Dendritic cell treated with granulocyte-macrophage colony-stimulating factor and Interleukin-4, amounts not matched to agents 40 ng/mL and 50 ng/mL, for 4 days (primary cell): ENCODE measurements around the gene SDHB.

ENCODE experiments used
- H3K27ac Mint-ChIP-seq: one replicate; pipeline ENCODE4 v1.8.0; 2022; ENCODE audit warnings: mild to moderate bottlenecking, mixed read lengths
- H3K27me3 Mint-ChIP-seq: one replicate; pipeline ENCODE4 v1.8.0; 2022; ENCODE audit warnings: mild to moderate bottlenecking, mixed read lengths
- H3K36me3 Mint-ChIP-seq: one replicate; pipeline ENCODE4 v1.8.0; 2022; ENCODE audit warnings: low read depth, mixed read lengths
- H3K4me1 Mint-ChIP-seq: one replicate; pipeline ENCODE4 v1.8.0; 2022; ENCODE audit warnings: low read depth, mixed read lengths
- H3K4me3 Mint-ChIP-seq: one replicate; pipeline ENCODE4 v1.8.0; 2022; ENCODE audit warnings: mild to moderate bottlenecking, moderate library complexity, mixed read lengths
- H3K9me3 Mint-ChIP-seq: one replicate; pipeline ENCODE4 v1.8.0; 2022; ENCODE audit warnings: mixed read lengths
- intact Hi-C: fragments of 100-400 bp; cut with micrococcal nuclease; formaldehyde crosslinking; loops from one replicate; pipeline ENCODE4 v1.15.0; 2022

SDHB gene

DNA sequence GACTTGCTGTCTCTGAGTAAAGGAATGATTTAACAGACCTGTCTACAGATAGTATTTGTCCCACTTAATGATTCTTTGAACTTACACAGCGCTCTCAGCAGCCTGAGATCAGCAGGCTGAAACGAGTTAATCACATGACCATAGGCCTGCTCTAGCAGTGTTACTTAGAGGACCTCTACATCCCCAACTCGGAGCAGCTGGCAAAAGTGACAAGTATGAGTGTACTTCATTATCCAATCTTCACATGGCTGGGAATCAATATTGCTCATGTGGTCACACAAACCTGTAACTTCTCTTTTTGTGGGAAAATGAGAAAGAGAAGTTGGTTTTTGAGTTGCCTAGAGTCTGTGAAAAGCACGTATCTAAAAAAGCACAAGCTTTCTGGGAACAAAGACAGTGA, 30.7 kb downstream of the SDHB start:
- no peaks in the 10 kb centered on the region for H3K9me3 Mint-ChIP-seq
- peak overlapping the region; percentile 67 for H3K27ac Mint-ChIP-seq
- intact Hi-C loops: no loop called here
- peaks cover 45% of the 10 kb centered on the region for H3K4me1 Mint-ChIP-seq
- H3K36me3 Mint-ChIP-seq: peaks cover 95% of the 10 kb centered on the region
- no peak overlapping the region for H3K4me3 Mint-ChIP-seq
- no peaks in the 10 kb centered on the region for H3K27me3 Mint-ChIP-seq

DNA sequence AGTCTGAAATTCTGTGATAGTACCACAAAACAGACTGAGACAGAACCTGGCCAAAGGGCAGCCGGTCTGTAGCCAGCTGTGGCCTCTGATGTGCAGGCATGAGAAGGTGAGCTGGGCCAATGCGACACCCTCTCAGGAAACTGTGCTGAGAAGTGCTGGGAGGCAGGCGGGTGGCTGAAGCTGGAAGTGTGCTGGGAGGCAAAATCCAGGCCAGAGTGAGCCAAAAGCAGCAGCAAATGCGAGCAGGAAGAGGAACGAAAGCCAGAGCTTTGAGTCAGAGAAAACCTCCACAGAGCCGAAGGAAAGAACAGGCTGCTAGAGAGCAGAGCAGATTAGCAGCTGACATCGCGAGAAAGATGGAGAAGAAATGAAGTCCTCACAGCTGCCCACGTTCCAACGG, 31.9 kb downstream of the SDHB start:
- no peaks in the 10 kb centered on the region for H3K9me3 Mint-ChIP-seq
- no peak overlapping the region for H3K4me3 Mint-ChIP-seq
- H3K36me3 Mint-ChIP-seq: peaks cover 91% of the 10 kb centered on the region
- H3K27ac Mint-ChIP-seq: peak overlapping the region; percentile 45
- intact Hi-C loops: no loop called here
- peaks cover 33% of the 10 kb centered on the region for H3K4me1 Mint-ChIP-seq
- H3K27me3 Mint-ChIP-seq: no peaks in the 10 kb centered on the region

DNA sequence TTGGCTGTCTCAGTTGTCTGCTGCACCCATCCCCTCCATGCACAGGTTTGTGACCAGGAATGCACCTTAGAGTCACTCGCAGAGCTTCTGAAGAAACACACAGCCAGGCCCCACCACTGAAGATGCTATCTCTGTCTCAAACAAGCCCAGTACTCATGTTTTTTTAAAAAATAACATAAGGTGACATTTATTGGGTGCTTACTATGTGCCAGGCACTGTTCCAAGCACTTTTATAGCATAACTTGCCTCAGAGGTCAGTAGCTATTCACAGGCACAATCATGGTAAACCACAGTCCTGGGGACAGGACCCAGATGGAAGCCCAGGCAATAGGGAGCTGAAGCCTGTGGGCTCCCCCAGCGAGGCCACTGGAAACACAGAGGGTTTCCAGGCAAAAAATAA, 33.3 kb downstream of the SDHB start:
- H3K9me3 Mint-ChIP-seq: no peaks in the 10 kb centered on the region
- H3K36me3 Mint-ChIP-seq: peaks cover 84% of the 10 kb centered on the region
- intact Hi-C loops: no loop called here
- no peak overlapping the region for H3K4me3 Mint-ChIP-seq
- no peaks in the 10 kb centered on the region for H3K27me3 Mint-ChIP-seq
- H3K4me1 Mint-ChIP-seq: peaks cover 31% of the 10 kb centered on the region
- no peak overlapping the region for H3K27ac Mint-ChIP-seq

DNA sequence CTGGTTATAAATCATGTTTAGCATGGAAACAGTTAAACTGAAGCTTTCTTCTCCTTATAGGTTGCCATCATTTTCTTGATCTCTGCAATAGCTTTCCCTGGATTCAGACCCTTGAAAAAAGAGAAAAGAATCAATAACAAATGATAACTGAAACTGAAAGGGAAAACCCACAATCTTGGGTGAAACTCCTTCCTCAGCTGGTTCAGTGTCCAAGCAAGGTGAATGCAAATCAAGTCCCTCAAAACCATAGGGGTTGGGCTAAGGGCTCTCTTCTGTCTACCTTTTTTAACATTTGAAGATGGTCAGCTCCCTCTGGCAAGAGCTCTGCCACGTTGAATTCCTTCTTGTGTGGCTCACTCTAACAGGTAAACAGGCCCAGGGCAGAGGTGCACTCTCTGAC, 35.0 kb downstream of the SDHB start:
- H3K27me3 Mint-ChIP-seq: no peaks in the 10 kb centered on the region
- no peak overlapping the region for H3K27ac Mint-ChIP-seq
- H3K9me3 Mint-ChIP-seq: no peaks in the 10 kb centered on the region
- no peak overlapping the region for H3K4me3 Mint-ChIP-seq
- peaks cover 71% of the 10 kb centered on the region for H3K36me3 Mint-ChIP-seq
- intact Hi-C loops: no loop called here
- H3K4me1 Mint-ChIP-seq: peaks cover 31% of the 10 kb centered on the region

DNA sequence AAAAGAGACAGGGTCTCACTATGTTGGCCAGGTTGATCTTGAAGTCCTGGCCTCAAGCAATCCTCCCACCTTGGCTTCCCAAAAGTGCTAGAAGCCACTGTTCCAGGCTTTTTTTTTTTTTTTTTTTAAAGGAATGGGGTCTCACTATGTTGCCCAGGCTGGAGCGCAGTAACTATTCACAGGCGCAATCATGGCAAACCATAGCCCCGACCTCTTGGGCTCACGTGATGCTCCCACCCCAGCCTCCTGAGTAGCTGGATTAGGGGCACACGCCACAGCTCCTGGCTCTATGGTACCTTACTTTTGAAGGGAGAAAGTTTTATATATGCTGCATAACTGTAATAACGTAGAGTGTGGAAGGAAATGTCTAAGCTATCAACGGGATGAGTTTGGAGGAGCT, 36.4 kb downstream of the SDHB start:
- H3K4me1 Mint-ChIP-seq: peaks cover 29% of the 10 kb centered on the region
- no peak overlapping the region for H3K4me3 Mint-ChIP-seq
- H3K27ac Mint-ChIP-seq: no peak overlapping the region
- H3K36me3 Mint-ChIP-seq: peaks cover 57% of the 10 kb centered on the region
- intact Hi-C loops: no loop called here
- H3K9me3 Mint-ChIP-seq: no peaks in the 10 kb centered on the region
- H3K27me3 Mint-ChIP-seq: peaks cover 6% of the 10 kb centered on the region

DNA sequence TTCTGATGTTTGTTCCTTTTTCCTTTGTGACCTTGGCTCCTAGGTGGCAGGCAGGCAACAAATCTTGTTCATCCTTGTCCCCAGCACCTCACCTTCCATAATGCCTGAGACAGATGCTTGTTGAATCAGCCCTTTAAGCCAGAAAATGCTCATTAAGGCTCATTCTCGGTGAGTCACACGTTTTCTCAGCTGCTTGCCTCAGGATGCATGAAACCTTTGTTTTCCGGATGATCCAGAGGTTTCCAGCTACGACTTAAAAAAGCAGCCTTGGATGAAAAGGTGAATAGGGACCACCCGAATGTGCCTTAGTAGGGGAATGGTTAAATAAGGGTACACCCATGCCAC, 37.5 kb downstream of the SDHB start:
- Mint-ChIP-seq H3K4me3 (no peak overlapping the region), H3K27me3 (peaks cover 10% of the 10 kb centered on the region), H3K27ac (no peak overlapping the region), H3K9me3 (no peaks in the 10 kb centered on the region), H3K36me3 (peaks cover 46% of the 10 kb centered on the region), H3K4me1 (peaks cover 37% of the 10 kb centered on the region)
- intact Hi-C loops: no loop called here

DNA sequence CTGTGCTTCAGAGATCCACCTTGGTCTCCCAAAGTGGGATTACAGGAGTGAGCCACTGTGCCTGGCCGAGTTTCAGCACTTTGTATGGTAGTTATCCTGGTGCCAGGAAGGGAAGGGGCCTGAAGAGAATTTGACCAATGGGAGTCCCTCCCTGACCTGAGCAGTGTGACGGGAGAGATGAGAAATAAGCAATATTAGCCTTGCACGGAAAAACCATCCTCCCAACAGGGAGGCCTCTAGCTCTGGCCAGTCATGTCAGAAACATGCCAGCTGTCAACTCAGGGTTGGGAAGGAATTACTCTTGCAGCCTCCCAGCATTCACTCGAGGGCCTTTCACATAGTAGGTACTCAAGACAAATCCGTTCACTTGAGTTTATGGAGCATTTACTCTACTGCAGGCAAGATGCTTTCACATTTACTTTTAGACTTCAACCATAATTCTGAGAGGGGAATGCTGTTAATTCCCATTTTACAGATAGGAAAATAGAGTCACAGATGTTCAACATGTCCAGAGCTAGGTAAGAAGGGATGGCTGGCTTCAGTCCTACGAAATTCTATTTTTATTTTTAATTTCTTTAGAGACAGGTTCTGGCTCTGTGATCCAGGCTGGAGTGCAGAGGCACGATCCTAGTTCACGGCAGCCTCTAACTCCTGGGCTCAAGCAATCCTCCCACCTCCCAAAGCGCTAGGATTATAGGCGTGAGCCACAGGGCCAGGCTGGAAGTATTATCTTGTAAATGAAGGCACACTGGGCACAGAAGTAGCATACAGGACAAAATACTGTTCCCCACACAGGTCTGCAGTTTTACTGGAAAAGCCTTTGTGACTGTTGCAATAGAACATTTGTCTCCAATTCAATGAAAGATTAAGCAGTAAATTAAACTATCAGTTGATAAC, 38.9 kb downstream of the SDHB start:
- Mint-ChIP-seq H3K4me3 (no peak overlapping the region), H3K9me3 (no peaks in the 10 kb centered on the region), H3K27me3 (peaks cover 10% of the 10 kb centered on the region), H3K36me3 (peaks cover 32% of the 10 kb centered on the region), H3K4me1 (peaks cover 49% of the 10 kb centered on the region), H3K27ac (peak overlapping the region; percentile 52)
- intact Hi-C loops: no loop called here

DNA sequence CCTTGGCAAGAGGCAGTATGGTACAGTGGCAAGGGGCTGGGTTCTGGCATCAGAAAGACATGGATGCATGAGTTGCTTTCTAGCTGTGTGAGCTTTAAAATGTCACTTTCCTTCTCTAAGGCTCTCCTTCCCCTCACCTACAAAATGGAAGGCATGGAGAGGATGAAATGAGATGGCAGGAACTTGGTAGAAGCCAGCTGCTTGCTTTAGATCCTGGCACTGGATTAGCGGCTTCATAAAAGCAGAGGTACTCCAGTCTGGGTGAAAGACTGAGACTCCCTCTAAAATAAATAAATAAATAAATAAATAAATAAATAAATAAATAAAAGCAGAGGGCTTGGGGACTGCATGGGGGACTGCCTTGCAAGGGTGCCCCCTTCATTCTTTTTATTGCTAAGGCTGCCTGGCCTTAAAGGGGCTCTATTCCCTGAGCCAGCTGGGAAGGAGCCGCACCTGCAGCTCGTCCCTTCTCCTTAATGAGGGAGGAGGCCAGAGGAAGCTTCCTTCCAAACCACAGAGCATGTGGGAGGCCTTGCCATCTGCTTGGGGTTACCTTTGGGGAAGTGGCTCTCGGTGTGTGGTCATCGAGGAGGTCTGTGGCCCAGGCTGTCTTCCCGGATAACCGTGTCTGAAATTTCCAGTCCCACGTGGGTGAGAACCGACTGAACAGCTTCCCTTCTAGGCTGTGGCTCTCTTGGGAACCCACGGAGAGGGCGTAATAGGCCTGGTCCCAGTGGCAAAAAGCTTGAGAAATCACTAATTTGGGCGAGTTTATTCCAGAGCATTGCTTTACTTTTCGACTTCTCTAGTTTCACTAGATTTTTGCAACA, 40.1 kb downstream of the SDHB start:
- H3K4me1 Mint-ChIP-seq: peaks cover 52% of the 10 kb centered on the region
- intact Hi-C loops: loop anchor here (2.0 kb wide), 1 partner anchor 13 kb away; no protein-coding TSS in a partner anchor
- H3K4me3 Mint-ChIP-seq: no peak overlapping the region
- H3K27me3 Mint-ChIP-seq: peaks cover 10% of the 10 kb centered on the region
- H3K27ac Mint-ChIP-seq: peak overlapping the region; percentile 52
- peaks cover 20% of the 10 kb centered on the region for H3K36me3 Mint-ChIP-seq
- H3K9me3 Mint-ChIP-seq: no peaks in the 10 kb centered on the region

DNA sequence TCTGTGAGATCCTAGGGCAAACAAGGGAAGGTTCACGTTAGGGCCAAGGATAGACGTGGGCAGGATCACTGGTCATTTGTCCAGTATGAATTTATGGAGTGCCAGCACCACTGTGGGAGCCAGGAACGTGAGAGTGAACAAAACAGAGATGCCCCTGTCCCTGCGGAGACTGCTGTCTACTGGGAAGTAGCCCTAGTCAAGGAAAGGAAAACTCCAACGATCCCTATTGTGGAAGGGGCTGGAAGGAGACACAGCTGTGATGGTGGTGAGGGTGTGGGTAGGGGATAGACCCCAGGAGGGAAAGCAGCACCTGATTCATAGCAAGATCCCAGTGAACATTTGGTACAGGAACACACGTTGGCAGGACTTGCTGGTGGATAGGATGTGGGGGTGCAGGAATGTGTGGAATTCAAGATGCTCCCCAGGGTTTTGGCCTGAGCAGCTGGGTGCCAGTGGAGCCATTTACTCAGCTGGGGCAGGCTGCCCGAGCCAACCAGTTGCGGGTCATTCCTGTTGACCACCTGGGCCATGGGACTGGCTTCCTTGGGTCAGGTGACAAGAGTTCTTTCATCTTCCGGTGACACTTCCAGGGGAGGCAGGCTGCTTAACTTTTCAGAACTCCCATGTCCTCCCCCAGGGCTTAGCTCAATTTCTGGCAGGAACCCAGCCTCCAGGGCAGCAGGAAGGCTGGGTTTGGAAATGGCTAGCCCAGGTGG, 40.9 kb downstream of the SDHB start:
- H3K4me3 Mint-ChIP-seq: no peak overlapping the region

DNA sequence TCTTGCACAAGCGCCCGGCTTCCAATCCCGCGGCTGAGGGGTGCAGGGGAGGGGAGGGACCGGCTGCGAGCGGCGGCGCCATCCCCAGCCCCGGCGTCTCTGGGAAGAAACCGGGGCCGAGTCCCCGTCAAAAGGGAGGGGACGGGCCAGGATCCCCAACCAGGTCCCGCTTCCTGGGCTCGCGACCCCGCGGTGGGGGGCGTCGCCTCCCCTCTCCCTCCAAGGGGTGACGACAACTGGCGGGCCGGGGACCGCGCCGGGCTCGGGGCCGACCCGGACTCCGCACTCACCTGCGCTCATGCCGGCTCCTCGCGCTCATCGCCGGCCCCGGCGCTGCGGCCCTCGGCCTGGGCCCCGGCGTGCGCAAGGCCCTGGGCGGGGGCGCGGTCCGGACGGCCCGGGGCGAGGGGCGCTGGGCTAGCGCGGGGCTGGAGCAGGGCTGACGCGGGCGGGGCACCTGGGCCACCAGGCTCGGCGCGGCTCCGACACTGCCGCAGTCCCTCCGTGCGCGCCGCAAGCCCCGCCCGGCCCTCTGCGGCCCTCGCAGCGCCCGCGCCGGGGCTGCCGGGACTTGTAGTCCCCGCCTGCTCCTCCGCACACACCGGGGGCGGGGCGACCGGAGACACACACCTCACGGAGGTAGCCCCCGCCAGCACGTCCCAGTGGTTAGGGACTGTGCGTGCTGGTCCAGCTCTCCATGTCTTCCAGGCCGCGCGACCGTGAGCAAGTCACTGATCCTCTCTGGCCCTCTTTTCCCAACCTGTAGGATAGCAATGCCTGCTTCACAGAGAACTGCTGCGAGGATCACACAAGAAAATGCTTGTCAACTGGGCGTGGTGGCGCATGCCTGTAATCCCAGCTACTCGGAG, 42.2 kb downstream of the SDHB start, which contains the start of gene ATP13A2:
Gene ATP13A2 (minus strand): TSS at position 490 of the 869 bp plus-strand sequence. CDS start 190 bp downstream, at position 300.
- Mint-ChIP-seq H3K27ac (peak within 1 kb of the TSS; percentile 60), H3K4me1 (peaks cover 52% of the 10 kb centered on the region), H3K36me3 (peaks cover 12% of the 10 kb centered on the region), H3K9me3 (no peaks in the 10 kb centered on the region), H3K27me3 (peaks cover 10% of the 10 kb centered on the region), H3K4me3 (peak within 1 kb of the TSS; percentile 80)
- intact Hi-C loops: loop anchor here (2.0 kb wide), 1 partner anchor 15 kb away; no protein-coding TSS in a partner anchor

More for the DNA sequence above, 40.9 kb downstream of the SDHB start:
- intact Hi-C loops: loop anchor here (2.0 kb wide), 1 partner anchor 14 kb away; no protein-coding TSS in a partner anchor
- peaks cover 52% of the 10 kb centered on the region for H3K4me1 Mint-ChIP-seq
- peaks cover 10% of the 10 kb centered on the region for H3K27me3 Mint-ChIP-seq
- no peaks in the 10 kb centered on the region for H3K9me3 Mint-ChIP-seq
- peaks cover 12% of the 10 kb centered on the region for H3K36me3 Mint-ChIP-seq
- H3K27ac Mint-ChIP-seq: no peak overlapping the region

DNA sequence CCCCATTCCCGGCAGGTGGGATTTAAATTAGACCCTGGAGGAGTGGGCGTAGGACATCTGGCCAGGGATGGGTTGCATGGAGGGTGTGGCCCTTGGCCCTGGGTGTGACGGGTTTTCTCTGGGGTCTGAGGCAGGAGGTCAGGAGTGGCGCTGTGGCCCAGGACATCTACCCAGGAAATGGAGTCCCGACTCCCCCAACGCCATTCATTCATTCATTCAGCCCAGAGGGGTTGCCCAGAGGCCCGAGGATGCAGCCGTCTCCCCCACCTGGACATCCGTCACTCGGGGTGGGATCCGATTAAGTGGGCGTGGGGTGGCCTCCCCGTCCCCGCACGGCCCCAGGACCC, 42.8 kb downstream of the SDHB start:
- intact Hi-C loops: no loop called here
- H3K36me3 Mint-ChIP-seq: peaks cover 13% of the 10 kb centered on the region
- H3K4me1 Mint-ChIP-seq: peaks cover 52% of the 10 kb centered on the region
- H3K4me3 Mint-ChIP-seq: peak overlapping the region; percentile 80
- H3K27me3 Mint-ChIP-seq: peaks cover 10% of the 10 kb centered on the region
- no peaks in the 10 kb centered on the region for H3K9me3 Mint-ChIP-seq
- peak overlapping the region; percentile 60 for H3K27ac Mint-ChIP-seq

DNA sequence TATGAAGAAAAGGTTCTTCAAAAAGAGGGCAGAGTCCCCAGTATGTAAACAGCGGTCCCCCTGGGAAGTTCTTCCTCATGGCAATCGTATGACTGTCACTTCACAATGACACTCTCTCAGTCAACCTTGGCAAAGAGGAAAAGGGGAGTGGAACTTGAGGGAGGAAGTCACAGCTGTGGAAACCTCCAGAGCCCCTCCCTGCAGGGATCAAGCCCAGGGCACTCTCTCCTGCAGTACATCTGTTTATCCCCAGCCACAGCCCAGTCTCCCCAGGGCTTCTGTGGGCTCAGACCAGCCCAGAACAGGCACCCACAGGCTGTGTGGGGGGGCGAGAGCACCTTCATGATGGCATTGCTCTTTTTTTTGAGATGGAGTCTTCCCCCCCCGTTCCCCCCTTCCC, 44.1 kb downstream of the SDHB start:
- Mint-ChIP-seq H3K9me3 (no peaks in the 10 kb centered on the region), H3K36me3 (peaks cover 27% of the 10 kb centered on the region), H3K27me3 (peaks cover 10% of the 10 kb centered on the region), H3K4me3 (peak overlapping the region; percentile 13), H3K4me1 (peaks cover 51% of the 10 kb centered on the region), H3K27ac (peak overlapping the region; percentile 60)
- intact Hi-C loops: loop anchor here (5.0 kb wide), 1 partner anchor 38 kb away; no protein-coding TSS in a partner anchor
